ENCODE measurements around the gene CENPP. TPM values are rescaled to one million over a fixed set of nuclear protein-coding genes. Genes with fewer than 3 reads are reported as not detected.
A peak's percentile ranks its signal among the peaks of the same experiment; 100 is the strongest.
"Not testable (repeated sequence)": the region's sequence is repeated elsewhere in the genome, so short reads cannot be mapped to it uniquely, and the experiment has no call there.

CENPP gene
- total RNA-seq, 2 donors from 2014 or later, result 1.1 to 1.2 TPM

DNA sequence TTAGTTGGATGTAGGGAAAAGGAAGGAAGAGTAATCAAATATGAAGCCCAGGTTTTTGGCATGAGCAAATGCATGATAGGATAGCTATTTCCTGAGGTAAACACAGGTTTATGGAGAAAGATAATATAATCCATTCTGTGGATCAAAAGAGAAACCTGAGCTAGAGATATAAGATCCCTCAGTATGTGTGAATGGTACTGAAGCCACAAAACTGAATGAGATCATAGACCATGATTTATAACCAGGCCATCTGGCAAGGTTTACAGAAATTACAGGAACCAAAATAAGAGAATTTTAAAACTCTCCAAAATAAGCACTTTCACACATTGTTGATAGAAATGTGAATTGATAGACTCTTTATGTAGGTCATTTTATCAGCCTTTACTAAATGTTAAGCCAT, 238.8 kb downstream of the CENPP start:
- peaks cover 0 to 25% of the 10 kb centered on the region in 2 donors for H3K4me1 ChIP-seq
- no peak overlapping the region for H3K27ac ChIP-seq
- no peaks in the 10 kb centered on the region for H3K27me3 ChIP-seq
- TF ChIP-seq, protein P1, sequence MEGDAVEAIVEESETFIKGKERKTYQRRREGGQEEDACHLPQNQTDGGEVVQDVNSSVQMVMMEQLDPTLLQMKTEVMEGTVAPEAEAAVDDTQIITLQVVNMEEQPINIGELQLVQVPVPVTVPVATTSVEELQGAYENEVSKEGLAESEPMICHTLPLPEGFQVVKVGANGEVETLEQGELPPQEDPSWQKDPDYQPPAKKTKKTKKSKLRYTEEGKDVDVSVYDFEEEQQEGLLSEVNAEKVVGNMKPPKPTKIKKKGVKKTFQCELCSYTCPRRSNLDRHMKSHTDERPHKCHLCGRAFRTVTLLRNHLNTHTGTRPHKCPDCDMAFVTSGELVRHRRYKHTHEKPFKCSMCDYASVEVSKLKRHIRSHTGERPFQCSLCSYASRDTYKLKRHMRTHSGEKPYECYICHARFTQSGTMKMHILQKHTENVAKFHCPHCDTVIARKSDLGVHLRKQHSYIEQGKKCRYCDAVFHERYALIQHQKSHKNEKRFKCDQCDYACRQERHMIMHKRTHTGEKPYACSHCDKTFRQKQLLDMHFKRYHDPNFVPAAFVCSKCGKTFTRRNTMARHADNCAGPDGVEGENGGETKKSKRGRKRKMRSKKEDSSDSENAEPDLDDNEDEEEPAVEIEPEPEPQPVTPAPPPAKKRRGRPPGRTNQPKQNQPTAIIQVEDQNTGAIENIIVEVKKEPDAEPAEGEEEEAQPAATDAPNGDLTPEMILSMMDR (IDR thresholded peaks at IDR 0.05), result no peak
- H3K4me3 ChIP-seq, result no peak overlapping the region
- no peaks in the 10 kb centered on the region for H3K9me3 ChIP-seq
- DNase-seq (ENCODE audit: low spot score), result no peak
- H3K36me3 ChIP-seq, result no peaks in the 10 kb centered on the region

DNA sequence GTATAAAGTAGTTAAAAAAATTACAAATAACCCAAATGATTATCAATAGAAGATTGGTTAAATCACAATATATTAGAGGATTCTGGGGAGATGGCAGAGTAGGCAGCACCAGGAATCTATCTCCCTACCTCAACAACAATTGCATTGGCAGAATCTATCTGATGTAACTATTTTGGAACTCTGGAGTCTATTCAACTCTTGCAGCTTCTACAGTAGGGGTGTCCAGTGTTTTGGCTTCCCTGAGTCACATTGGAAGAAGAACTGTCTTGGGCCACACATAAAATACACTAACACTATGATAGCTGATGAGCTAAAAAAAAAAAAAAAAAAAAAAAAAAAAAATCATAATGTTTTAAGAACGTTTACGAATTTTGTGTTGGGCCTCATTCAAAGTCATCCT, 239.2 kb downstream of the CENPP start:
- no peaks in the 10 kb centered on the region for H3K9me3 ChIP-seq

DNA sequence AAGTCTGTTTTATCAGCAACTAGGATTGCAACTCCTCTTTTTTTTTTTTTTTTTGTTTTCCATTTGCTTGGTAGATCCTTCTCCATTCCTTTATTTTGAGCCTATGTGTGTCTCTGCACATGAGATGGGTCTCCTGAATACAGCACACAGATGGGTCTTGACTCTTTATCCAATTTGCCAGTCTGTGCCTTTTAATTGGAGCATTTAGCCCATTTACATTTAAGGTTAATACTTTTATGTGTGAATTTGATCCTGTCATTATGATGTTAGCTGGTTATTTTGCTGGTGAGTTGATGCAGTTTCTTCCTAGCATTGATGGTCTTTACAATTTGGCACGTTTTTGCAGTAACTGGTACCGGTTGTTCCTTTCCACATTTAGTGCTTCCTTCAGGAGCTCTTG, 246.1 kb downstream of the CENPP start:
- H3K27me3 ChIP-seq; DNase-seq (ENCODE audit: low spot score); H3K4me1 ChIP-seq; H3K36me3 ChIP-seq; H3K9me3 ChIP-seq; H3K4me3 ChIP-seq; H3K27ac ChIP-seq: not testable (repeated sequence)

More for the DNA sequence above, 239.2 kb downstream of the CENPP start:
- H3K27me3 ChIP-seq, result no peaks in the 10 kb centered on the region
- no peak for DNase-seq (ENCODE audit: low spot score)
- no peak overlapping the region for H3K27ac ChIP-seq
- TF ChIP-seq, protein P1 (IDR thresholded peaks at IDR 0.05), result no peak
- no peaks in the 10 kb centered on the region for H3K36me3 ChIP-seq
- H3K4me3 ChIP-seq, result no peak overlapping the region
- peaks cover 0 to 25% of the 10 kb centered on the region in 2 donors for H3K4me1 ChIP-seq

DNA sequence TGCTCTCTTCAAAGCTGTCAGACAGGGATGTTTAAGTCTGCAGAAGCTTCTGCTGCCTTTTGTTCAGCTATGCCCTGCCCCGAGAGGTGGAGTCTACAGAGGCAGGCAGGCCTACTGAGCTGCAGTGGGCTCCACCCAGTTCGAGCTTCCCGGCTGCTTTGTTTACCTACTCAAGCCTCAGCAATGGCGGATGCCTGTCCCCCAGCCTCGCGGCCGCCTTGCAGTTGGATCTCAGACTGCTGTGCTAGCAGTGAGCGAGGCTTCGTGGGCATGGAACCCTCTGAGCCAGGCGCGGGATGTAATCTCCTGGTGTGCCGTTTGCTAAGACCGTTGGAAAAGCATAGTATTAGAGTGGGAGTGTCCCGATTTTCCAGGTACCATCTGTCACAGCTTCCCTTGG, 247.9 kb downstream of the CENPP start:
- not testable (repeated sequence) for H3K4me3 ChIP-seq; H3K36me3 ChIP-seq; DNase-seq (ENCODE audit: low spot score)

DNA sequence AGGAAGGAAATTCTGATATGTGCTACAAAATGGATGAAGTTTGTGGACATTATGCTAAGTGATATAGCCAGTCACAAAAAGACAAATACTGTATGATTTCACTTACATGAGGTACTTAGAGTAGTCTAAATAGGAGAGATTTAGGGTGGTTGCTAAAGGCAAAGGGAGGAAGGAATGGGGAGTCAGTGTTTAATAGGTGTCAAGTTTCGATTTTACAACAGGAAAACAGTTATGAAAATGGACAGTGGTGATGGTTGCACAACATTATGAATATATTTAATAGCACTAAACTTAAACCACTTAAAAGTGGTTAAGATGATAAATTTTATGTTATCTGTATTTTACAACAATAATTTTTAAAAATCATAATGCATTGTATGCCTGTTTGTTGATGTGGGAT, 250.4 kb downstream of the CENPP start:
- no peaks in the 10 kb centered on the region for H3K9me3 ChIP-seq
- TF ChIP-seq, protein P1 (IDR thresholded peaks at IDR 0.05), result no peak
- H3K36me3 ChIP-seq, result no peaks in the 10 kb centered on the region
- DNase-seq (ENCODE audit: low spot score), result no peak
- no peak overlapping the region for H3K4me3 ChIP-seq
- H3K27me3 ChIP-seq, result no peaks in the 10 kb centered on the region
- no peaks in the 10 kb centered on the region for H3K4me1 ChIP-seq
- no peak overlapping the region for H3K27ac ChIP-seq

More for the DNA sequence above, 247.9 kb downstream of the CENPP start:
- not testable (repeated sequence) for H3K27ac ChIP-seq, H3K9me3 ChIP-seq, H3K4me1 ChIP-seq, H3K27me3 ChIP-seq

DNA sequence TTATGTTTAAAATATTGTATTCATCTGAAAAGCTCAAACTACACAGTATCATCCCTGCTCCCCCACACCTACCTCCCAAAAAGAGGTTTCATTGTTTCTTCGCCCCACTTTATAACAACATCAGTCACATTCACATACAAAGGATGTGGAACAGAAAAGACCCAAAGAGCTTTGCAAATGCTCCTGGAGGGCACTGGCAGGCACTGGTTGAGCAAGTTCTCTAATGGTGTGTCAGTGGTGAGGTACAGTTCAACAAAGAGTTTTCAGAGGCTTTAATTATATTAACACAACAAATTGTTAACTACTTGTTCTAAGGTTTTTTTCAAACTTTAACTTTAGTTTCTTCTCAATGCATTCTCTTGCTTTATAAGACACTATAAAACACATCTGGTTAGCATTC, 264.2 kb downstream of the CENPP start:
- Histone ChIP-seq H3K4me1 (peaks cover 0 to 36% of the 10 kb centered on the region in 2 donors), H3K36me3 (no peaks in the 10 kb centered on the region), H3K4me3 (no peak overlapping the region), H3K27ac (peak overlapping the region in 1 of 2 donors; percentile 30), H3K27me3 (no peaks in the 10 kb centered on the region), H3K9me3 (no peaks in the 10 kb centered on the region)
- TF ChIP-seq, protein P1 (IDR thresholded peaks at IDR 0.05), result no peak
- DNase-seq (ENCODE audit: low spot score), result no peak

DNA sequence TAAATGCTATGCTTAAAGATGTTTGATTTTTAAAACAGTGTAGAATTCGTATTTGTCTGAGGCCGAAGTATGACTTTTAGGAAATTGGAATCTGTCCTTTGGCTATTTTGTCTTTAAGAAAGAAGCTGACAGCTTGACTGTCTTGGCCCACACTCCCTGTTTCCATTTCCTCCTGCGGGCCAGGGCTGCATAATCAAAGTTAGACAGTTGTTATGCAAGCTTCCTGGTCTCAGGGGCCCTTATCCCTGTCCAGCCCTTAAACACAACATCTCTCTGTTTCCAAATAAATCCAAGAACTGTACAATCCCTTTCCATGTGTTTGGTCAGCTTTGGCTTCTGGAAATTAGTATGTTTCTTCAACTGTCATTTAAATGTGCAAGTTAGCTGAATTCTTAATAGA, 264.6 kb downstream of the CENPP start:
- peak overlapping the region in 1 of 2 donors; percentile 30 for H3K27ac ChIP-seq
- TF ChIP-seq, protein P1 (IDR thresholded peaks at IDR 0.05), result no peak
- peaks cover 0 to 36% of the 10 kb centered on the region in 2 donors for H3K4me1 ChIP-seq
- H3K36me3 ChIP-seq, result no peaks in the 10 kb centered on the region
- peak; percentile 88 for DNase-seq (ENCODE audit: low spot score)
- no peaks in the 10 kb centered on the region for H3K27me3 ChIP-seq
- H3K9me3 ChIP-seq, result no peaks in the 10 kb centered on the region
- no peak overlapping the region for H3K4me3 ChIP-seq

Measured in right atrium auricular region (tissue), 2 donors.